Activated CD4-positive, alpha-beta memory T cell treated with anti-CD3 and anti-CD28 coated beads for 36 hours (primary cell): ENCODE data around the gene NUP153. TPM values are rescaled to one million over a fixed set of nuclear protein-coding genes. Genes with fewer than 3 reads are reported as not detected.

Experiments
- CTCF ChIA-PET: fragments of 350-600 bp; sonication (Branson Sonifier 250); formaldehyde crosslinking; loops from one replicate; lab custom pipeline; 2021; ENCODE audit warnings: antibody characterized with exemption, inconsistent platforms; lab: Charles Lee
- POLR2A ChIA-PET: fragments of 350-600 bp; sonication (Branson Sonifier 250); formaldehyde crosslinking; loops from one replicate; lab custom pipeline; 2021; ENCODE audit warnings: antibody characterized with exemption; lab: Charles Lee
- DNase-seq: peaks from one replicate; pipeline ENCODE4 v3.0.0-alpha.2; 2020
- H3K27ac Mint-ChIP-seq: one replicate; pipeline ENCODE4 v1.8.0; 2021; ENCODE audit warnings: mixed read lengths
- H3K27me3 Mint-ChIP-seq: one replicate; pipeline ENCODE4 v1.8.0; 2021; ENCODE audit warnings: mixed read lengths
- H3K36me3 Mint-ChIP-seq: one replicate; pipeline ENCODE4 v1.8.0; 2021; ENCODE audit warnings: mixed read lengths
- H3K4me1 Mint-ChIP-seq: one replicate; pipeline ENCODE4 v1.8.0; 2021; ENCODE audit warnings: low read depth, mixed read lengths
- H3K4me3 Mint-ChIP-seq: one replicate; pipeline ENCODE4 v1.8.0; 2021; ENCODE audit warnings: mild to moderate bottlenecking, mixed read lengths
- H3K9me3 Mint-ChIP-seq: one replicate; pipeline ENCODE4 v1.8.0; 2021; ENCODE audit warnings: mixed read lengths
- intact Hi-C: fragments of 100-400 bp; cut with micrococcal nuclease; formaldehyde crosslinking; loops from one replicate; pipeline ENCODE4 v1.15.1; 2023
- total RNA-seq, 2 experiments: library from RNA; stranded (reverse); gene quantifications; one replicate each; pipeline ENCODE4 v1.2.3, GENCODE V29; 2021

The NUP153 gene
- total RNA-seq, 2 experiments from 2014 or later, result 72.4 to 78.2 TPM

DNA sequence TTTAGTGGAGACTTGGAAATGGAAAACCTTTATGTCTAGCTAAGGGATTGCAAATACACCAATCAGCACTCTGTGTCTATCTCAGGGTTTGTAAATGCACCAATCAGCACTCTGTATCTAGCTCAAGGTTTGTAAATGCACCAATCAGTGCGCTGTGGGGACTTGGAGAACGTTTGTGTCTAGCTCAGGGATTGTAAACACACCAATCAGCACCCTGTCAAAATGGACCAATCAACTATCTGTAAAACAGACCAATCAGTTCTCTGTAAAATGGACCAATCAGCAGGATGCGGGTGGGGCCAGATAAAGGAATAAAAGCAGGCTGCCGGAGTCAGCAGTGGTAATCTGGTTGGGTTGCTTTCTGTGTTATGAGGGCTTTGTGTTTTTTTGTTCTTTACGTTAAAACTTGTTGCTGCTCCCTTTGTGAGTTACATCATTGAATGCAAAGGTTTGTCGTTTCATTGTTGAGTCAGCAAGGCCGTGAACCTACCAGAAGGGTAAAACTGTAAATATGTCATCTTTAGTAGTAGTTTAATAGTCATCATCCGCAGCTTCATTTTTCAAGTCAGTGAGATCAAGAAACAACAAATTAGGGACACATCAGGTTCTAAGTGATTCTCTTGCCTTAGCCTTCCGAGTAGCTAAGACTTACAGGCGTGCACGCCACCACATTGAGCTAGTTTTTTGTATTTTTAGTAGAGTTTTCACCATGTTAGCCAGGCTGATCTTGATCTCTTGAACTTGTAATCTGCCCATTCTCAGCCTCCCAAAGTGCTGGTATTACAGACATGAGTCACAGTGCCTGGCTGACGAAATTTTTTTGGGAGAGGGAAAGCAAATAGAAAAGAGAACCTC is 22.7 kb upstream of the NUP153 start:
- H3K27ac Mint-ChIP-seq, result no peak overlapping the region
- no peaks in the 10 kb centered on the region for H3K9me3 Mint-ChIP-seq
- CTCF ChIA-PET, result interaction anchor here (0.6 kb wide), 1 partner anchor 26 kb away, joined by 3 read pairs; no protein-coding TSS in a partner anchor
- DNase-seq, result no peak
- no peaks in the 10 kb centered on the region for H3K36me3 Mint-ChIP-seq
- intact Hi-C loops, result no loop called here
- no peaks in the 10 kb centered on the region for H3K27me3 Mint-ChIP-seq
- POLR2A ChIA-PET, result no interaction called here
- H3K4me1 Mint-ChIP-seq, result no peaks in the 10 kb centered on the region
- no peak overlapping the region for H3K4me3 Mint-ChIP-seq

DNA sequence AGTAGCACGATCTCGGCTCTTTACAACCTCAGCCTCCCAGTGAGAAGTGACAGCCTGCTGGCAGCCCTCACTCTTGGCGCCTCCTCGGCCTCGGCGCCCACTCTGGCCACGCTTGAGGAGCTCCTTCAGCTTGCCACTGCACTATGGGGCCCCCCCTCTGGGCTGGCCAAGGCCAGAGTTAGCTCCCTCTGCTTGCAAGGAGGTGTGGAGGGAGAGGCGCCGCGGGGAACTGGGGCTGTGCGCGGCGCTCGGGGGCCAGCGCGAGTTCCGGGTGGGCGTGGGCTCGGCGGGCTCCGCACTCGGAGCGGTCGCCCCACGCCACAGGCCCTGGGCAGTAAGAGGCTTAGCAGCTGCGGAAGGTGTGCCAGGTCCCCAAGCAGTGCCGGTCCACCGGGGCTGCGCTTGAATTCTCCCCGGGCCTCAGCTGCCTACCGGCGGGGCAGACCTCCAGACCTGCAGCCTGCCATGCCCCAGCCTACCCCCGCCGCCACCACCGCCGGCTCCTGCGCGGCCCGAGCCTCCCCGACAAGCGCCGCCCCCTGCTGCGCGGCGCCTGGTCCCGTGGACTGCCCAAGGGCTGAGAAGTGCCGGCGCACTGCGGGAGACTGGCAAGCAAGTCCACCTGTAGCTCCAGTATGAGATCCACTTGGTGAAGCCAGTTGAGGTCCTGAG is 22.0 kb upstream of the NUP153 start:
- ChIA-PET CTCF (no interaction called here), POLR2A (no interaction called here)
- H3K4me3 Mint-ChIP-seq, result no peak overlapping the region

DNA sequence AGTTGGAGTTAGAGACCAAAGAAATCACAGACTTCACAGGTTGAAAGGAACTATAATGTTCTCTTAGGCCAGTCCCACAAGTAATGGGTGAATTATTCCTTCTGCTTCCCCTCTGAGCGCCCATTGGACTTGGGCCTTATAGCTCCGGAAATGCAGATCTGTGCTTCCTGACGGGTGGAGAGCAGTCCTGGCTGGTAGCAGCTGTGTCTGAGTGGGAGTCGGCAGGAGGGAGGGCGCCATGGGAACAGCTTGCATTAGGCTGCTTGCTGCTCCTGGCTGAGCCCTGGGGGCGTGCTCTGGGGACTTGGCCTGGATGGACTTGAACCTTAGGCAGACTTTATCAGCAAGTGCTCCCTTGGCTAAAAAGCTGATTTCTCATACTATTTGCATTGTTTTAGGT is 18.4 kb upstream of the NUP153 start:
- ChIA-PET CTCF (no interaction called here), POLR2A (no interaction called here)
- intact Hi-C loops, result no loop called here
- Mint-ChIP-seq H3K27ac (no peak overlapping the region), H3K4me3 (no peak overlapping the region), H3K9me3 (no peaks in the 10 kb centered on the region), H3K36me3 (no peaks in the 10 kb centered on the region), H3K4me1 (no peaks in the 10 kb centered on the region), H3K27me3 (no peaks in the 10 kb centered on the region)
- DNase-seq, result no peak

More for the DNA sequence above, 22.0 kb upstream of the NUP153 start:
- H3K36me3 Mint-ChIP-seq, result no peaks in the 10 kb centered on the region
- H3K4me1 Mint-ChIP-seq, result no peaks in the 10 kb centered on the region
- H3K27me3 Mint-ChIP-seq, result no peaks in the 10 kb centered on the region
- H3K9me3 Mint-ChIP-seq, result no peaks in the 10 kb centered on the region
- DNase-seq, result no peak
- no peak overlapping the region for H3K27ac Mint-ChIP-seq
- intact Hi-C loops, result no loop called here

DNA sequence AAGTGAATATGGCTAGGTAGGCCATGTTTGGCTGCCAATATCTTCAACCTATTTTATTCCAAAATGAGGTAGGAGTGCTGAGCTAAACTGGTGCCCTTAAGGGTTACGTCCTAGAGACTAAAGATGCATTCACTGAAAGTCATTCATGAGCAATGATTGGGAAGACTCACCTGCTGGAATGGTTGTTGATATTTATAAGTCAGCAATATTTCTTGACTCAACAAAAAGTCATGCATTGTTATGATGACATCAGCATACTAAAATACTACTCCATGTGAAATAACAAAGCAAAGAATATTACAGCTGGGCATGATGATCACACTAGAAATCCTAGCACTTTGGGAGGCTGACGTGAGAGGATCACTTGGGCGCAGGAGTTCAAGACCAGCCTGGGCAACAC is 17.6 kb upstream of the NUP153 start:
- H3K27ac Mint-ChIP-seq, result no peak overlapping the region
- CTCF ChIA-PET, result no interaction called here
- no peaks in the 10 kb centered on the region for H3K9me3 Mint-ChIP-seq
- no peaks in the 10 kb centered on the region for H3K27me3 Mint-ChIP-seq
- DNase-seq, result no peak
- H3K36me3 Mint-ChIP-seq, result no peaks in the 10 kb centered on the region
- intact Hi-C loops, result no loop called here
- H3K4me3 Mint-ChIP-seq, result no peak overlapping the region
- POLR2A ChIA-PET, result no interaction called here
- no peaks in the 10 kb centered on the region for H3K4me1 Mint-ChIP-seq

DNA sequence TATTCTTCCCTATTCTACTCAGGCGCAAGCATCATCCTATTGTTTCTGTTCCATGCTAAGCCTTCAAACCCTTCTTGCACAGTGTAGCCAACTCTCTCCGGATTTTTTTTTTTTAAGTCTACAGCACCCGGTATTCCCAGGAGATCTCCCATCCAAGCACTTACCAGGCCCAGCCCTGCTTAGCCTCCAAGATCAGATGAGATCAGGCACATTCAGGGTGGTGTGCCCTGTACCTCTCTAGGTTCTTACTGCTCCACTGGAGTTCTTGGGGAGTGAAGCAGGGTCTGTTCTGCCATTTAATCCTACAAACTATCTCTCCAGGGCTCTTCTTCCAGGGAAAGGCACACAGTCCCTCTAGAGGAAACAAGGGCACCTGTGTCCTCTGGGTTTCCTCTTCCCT is 14.9 kb upstream of the NUP153 start:
- Mint-ChIP-seq H3K4me3 (no peak overlapping the region), H3K9me3 (no peaks in the 10 kb centered on the region), H3K27me3 (no peaks in the 10 kb centered on the region), H3K4me1 (no peaks in the 10 kb centered on the region), H3K27ac (no peak overlapping the region), H3K36me3 (no peaks in the 10 kb centered on the region)
- intact Hi-C loops, result no loop called here
- ChIA-PET CTCF (interaction anchor here (0.6 kb wide), 1 partner anchor 94 kb away, joined by 3 read pairs; no protein-coding TSS in a partner anchor), POLR2A (no interaction called here)
- DNase-seq, result no peak

DNA sequence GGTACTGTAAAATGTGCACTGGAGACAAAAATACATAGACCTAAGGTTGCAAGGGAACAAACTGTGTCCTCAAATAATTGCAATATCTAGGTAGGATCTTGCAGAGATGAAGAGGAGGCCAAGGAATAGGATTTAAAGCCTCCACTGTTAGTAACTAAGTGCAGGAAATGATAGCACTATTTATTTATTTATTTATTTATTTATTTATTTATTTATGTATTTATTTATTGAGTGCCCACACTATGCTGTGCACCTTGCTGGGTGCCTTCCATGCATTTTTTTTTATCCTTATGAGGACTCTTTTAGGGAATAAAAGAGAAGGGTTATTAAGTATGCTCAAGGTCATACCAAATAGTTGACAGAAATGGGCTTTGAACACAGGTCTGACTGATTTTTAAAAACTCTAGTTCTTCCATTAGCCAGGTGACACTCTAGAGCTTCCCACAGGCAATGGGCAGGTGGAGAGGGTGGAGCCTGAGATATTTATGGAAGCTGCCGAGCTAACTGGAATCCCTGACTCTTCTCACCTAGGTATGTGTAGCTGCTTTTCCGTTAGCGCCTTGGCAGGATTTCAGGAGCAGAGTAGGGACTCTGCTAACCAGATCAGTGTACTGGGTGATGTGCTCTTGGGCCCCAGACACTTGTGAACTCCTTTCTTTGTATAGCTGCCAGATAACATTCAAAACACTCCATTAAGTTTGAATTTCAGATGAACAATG is 12.8 kb upstream of the NUP153 start:
- peaks cover 10% of the 10 kb centered on the region for H3K4me1 Mint-ChIP-seq
- no peak overlapping the region for H3K4me3 Mint-ChIP-seq
- H3K27ac Mint-ChIP-seq, result no peak overlapping the region
- CTCF ChIA-PET, result interaction anchor here (1.9 kb wide), 1 partner anchor 84 kb away, joined by 4 read pairs; no protein-coding TSS in a partner anchor
- POLR2A ChIA-PET, result no interaction called here
- no peaks in the 10 kb centered on the region for H3K9me3 Mint-ChIP-seq
- no peaks in the 10 kb centered on the region for H3K36me3 Mint-ChIP-seq
- no peak for DNase-seq
- H3K27me3 Mint-ChIP-seq, result no peaks in the 10 kb centered on the region
- intact Hi-C loops, result no loop called here

DNA sequence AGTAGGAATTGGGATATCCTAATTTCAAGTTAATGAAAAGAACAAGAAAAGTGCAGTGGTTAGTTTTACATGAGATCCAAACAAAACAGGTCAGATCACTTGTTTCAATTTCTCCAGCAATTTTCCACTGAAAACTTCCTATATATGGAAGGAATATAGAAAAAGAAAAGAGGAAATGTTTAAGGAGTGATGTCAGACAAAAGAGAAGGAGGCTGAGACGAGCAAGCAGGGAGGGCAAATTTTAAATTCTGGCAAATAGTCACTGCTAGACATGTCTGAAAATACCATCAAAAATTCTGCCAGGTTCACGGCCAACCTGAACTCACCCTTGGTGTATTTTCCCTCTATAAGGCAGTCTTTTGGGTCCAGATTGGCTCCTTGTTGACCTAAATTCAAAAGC is 9.5 kb upstream of the NUP153 start:
- ChIA-PET CTCF (interaction anchor here (0.6 kb wide), 1 partner anchor 15 kb away, joined by 3 read pairs; no protein-coding TSS in a partner anchor), POLR2A (interaction anchor here (2.2 kb wide), 1 partner anchor 10 kb away, joined by 11 read pairs; the partner anchor contains the start of gene NUP153)
- no peak overlapping the region for H3K27ac Mint-ChIP-seq
- intact Hi-C loops, result no loop called here
- H3K36me3 Mint-ChIP-seq, result no peaks in the 10 kb centered on the region
- H3K4me1 Mint-ChIP-seq, result peaks cover 16% of the 10 kb centered on the region
- no peaks in the 10 kb centered on the region for H3K27me3 Mint-ChIP-seq
- H3K4me3 Mint-ChIP-seq, result no peak overlapping the region
- no peak for DNase-seq
- no peaks in the 10 kb centered on the region for H3K9me3 Mint-ChIP-seq

DNA sequence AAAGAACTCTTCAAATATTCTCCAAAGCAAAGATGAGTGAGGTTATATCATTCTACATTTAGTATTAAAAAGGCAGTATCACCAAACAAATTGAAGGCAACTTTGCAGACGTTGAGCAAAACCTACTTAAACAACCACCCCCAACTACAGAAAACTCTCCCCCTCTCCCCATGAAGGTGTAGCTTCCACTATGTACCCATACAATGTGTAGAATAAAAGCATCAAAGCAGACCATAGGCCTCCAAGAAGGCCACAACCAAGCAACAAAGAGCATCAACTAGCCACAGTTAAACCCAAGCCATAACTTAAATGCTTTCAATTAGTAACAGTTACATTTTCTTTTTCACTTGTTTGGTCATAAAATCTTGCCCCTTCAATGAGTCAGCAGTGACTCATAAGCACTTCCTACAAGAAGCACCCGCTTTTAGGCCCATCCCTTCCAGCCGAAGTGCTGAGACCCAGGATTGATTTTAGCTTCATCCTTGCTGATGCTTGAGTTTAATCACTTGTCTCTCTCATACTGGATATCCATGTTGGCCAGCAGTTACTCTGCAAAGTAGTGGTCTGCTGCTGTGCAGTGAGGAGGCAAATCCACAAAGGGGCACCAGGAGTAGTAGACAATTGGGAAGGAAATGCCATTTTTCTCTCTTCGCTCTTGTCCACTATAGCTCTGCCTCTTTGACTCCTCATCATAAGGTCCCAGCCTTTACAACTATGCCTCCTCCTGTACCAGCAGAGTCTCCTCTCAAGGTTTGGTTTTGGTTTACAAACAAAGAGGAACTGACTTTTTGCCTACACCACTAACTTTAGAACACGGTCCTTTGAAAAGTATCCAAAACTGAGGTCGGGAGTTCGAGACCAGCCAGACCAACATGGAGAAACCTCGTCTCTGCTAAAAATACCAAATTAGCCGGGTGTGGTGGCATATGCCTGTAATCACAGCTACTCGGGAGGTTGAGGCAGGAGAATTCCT is 8.4 kb upstream of the NUP153 start:
- H3K27ac Mint-ChIP-seq, result peak overlapping the region; percentile 88
- peak; percentile 59 for DNase-seq
- peak overlapping the region; percentile 63 for H3K4me3 Mint-ChIP-seq
- H3K9me3 Mint-ChIP-seq, result no peaks in the 10 kb centered on the region
- CTCF ChIA-PET, result interaction anchor here (0.9 to 4.0 kb wide), 3 partner anchors 13 to 100 kb away, joined by 3 to 23 read pairs (median 3); no protein-coding TSS in a partner anchor
- POLR2A ChIA-PET, result interaction anchor here (1.0 to 2.2 kb wide), 3 partner anchors 9 to 115 kb away, joined by 5 to 11 read pairs (median 5); partner anchors contain the start of genes FAM8A1 and NUP153
- H3K4me1 Mint-ChIP-seq, result peaks cover 16% of the 10 kb centered on the region
- H3K27me3 Mint-ChIP-seq, result no peaks in the 10 kb centered on the region
- no peaks in the 10 kb centered on the region for H3K36me3 Mint-ChIP-seq
- intact Hi-C loops, result loop anchor here (1.0 kb wide), 1 partner anchor 8 kb away; no protein-coding TSS in a partner anchor

DNA sequence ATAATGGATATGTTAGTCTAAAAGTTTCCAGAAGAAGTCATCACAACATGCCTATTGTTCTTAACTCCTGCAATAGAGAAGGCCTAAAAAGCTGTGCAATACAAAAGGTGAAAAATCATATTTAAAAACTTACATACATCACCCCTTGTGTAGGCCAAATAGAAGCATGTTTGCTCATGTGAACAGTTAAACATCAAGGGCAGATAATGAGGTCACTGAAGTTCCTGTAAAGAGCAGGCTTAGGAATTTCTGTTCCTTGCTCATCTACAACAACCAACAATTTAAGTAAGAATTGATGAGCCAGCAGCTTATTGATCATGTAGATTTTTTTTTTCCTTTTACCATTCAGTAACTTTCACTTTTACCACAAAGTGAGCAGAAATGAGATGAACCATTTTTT is 7.5 kb upstream of the NUP153 start:
- H3K9me3 Mint-ChIP-seq, result no peaks in the 10 kb centered on the region
- no peaks in the 10 kb centered on the region for H3K27me3 Mint-ChIP-seq

DNA sequence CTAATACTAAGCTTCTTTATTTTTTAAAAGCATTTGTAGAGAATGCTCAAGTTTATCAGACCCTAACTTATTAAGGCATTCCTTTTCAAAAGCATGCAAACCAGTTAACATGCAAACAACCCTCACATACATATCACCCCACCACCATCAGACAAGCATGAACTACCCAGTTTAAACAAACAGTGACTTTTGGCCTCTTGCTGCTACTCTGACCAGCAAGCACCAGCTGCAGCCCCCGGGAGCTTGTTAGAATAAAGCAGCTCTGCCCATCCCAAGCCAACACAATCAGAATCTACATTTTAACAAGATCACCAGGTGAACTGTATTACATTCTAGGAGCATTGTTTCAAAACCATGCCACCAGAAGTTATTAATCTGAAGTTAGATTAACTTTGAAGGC is 5.9 kb upstream of the NUP153 start:
- intact Hi-C loops, result no loop called here
- no peak overlapping the region for H3K27ac Mint-ChIP-seq
- POLR2A ChIA-PET, result interaction anchor here (0.5 kb wide), 1 partner anchor 540 kb away, joined by 3 read pairs; no protein-coding TSS in a partner anchor
- peaks cover 17% of the 10 kb centered on the region for H3K4me1 Mint-ChIP-seq
- no peak for DNase-seq
- H3K4me3 Mint-ChIP-seq, result no peak overlapping the region
- CTCF ChIA-PET, result interaction anchor here (4.0 kb wide), 1 partner anchor 11 kb away, joined by 23 read pairs; no protein-coding TSS in a partner anchor
- H3K36me3 Mint-ChIP-seq, result peaks cover 9% of the 10 kb centered on the region
- no peaks in the 10 kb centered on the region for H3K27me3 Mint-ChIP-seq
- no peaks in the 10 kb centered on the region for H3K9me3 Mint-ChIP-seq

More for the DNA sequence above, 7.5 kb upstream of the NUP153 start:
- DNase-seq, result no peak
- Mint-ChIP-seq H3K4me1 (peaks cover 16% of the 10 kb centered on the region), H3K27ac (peak overlapping the region; percentile 45), H3K4me3 (no peak overlapping the region), H3K36me3 (peaks cover 2% of the 10 kb centered on the region)
- ChIA-PET CTCF (interaction anchor here (1.0 to 4.0 kb wide), 2 partner anchors 12 to 101 kb away, joined by 3 to 23 read pairs; no protein-coding TSS in a partner anchor), POLR2A (interaction anchor here (1.1 to 2.2 kb wide), 2 partner anchors 8 to 11 kb away, joined by 5 to 11 read pairs; partner anchors contain the start of gene NUP153)
- intact Hi-C loops, result no loop called here

DNA sequence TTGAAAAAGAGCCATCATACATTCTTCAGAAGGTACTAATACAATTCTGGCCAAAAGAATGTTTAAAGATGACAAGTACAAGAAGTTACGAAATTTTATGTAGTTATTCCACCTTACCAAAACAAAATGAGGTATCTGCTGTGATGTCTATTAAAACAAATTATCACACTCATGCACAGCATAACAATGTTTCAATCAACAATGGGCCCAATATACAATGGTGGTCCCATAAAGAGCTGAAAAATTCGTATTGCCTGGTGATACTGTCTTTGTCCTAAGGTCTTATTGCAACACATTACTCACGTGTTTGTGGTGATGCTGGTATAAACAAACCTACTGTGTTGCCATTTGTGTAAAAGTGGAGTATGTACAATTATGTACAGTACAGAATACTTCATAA is 3.6 kb upstream of the NUP153 start:
- Mint-ChIP-seq H3K4me3 (no peak overlapping the region), H3K27me3 (peaks cover 1% of the 10 kb centered on the region), H3K36me3 (peaks cover 20% of the 10 kb centered on the region), H3K4me1 (peaks cover 24% of the 10 kb centered on the region), H3K9me3 (no peaks in the 10 kb centered on the region), H3K27ac (no peak overlapping the region)
- DNase-seq, result no peak
- ChIA-PET POLR2A (no interaction called here), CTCF (no interaction called here)
- intact Hi-C loops, result no loop called here
